ENCODE measurements around the gene PRKAR1B.
"Not testable (repeated sequence)": the region's sequence is repeated elsewhere in the genome, so short reads cannot be mapped to it uniquely, and the experiment has no call there.

PRKAR1B gene

GRCh38 chr7:666454-667292, 60.4 kb downstream of the PRKAR1B start:
- DNase-seq = no peak

DNA sequence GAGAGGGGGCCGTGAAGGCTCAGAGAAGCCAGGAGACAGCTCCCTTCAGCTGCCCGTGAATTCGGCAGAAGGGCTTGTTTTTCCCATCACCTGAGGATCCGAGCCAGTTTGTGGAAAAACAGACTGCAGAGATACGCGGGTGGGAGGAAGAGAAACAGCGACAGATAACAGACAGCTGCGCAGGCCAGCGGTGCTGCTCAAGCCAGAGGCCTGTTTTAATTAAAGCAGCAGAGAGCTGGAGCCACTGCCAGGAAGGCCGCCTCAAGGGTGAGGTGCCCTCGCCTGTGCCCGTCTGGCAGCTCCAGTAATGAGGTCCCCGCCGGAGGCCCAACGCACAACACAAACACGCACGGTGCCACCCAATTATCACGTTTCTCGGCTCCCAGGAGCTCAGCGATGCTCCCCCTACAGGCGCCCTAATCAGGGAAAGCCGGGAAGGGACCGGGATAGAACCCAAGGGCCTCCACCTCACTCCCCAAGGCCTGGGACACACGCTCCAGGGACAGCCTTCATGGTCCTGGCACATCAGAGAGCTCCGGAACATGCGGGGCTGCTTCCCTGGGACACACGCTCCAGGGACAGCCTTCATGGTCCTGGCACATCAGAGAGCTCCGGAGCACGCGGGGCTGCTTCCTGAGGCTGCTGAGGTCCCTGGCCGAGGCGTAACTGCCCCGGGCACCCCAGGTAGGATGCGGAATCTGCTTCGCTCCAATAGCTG, 61.2 kb downstream of the PRKAR1B start:
- DNase-seq = no peak

GRCh38 chr7:664997-665735, 61.9 kb downstream of the PRKAR1B start:
- no peak for DNase-seq

GRCh38 chr7:664402-664775, 62.7 kb downstream of the PRKAR1B start:
- DNase-seq = no peak

DNA sequence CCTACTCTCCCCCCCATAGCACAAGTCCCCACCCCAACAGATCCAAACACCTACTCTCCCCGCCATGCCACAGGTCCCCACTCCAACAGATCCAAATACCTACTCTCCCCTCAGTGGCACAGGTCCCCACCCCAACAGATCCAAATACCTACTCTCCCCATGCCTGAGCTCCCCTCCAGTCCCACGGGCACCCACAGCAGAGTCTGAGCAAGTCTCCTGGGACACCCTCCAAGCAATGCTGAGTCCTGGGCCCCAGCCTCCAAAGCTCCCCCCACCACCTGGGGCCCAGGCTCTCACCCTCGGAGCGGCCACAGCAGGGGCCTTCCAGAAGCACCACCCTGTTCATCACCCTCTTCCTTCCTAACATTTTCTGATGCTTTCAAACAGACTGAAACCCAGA, 64.5 kb downstream of the PRKAR1B start:
- DNase-seq = no peak

DNA sequence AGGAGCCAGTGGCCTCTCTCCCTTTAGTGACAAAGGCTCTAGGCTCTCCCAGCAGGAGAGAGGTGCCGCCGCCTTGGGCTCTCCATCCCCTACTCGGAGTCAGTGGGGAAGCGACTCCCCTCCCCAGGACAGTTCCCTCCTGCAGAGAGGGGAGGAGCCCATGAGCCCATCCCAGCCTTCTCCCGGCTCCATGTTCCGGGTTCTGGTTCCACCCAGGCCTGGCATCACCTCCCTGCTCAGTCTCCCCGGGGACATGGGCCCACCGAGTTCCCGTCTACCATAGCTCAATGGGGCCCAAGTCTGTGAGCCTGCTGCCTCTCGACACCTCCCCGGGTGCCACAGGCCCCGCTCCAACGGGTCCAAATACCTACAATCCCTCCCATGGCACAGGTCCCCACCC, 67.1 kb downstream of the PRKAR1B start:
- no peak for DNase-seq

- DNase-seq = no peak
These were observed 67.7 kb downstream of the PRKAR1B start for GRCh38 chr7:659306-659847.

GRCh38 chr7:657565-658119, 69.4 kb downstream of the PRKAR1B start:
- DNase-seq = no peak

- DNase-seq = not testable (repeated sequence)
These were observed 70.1 kb downstream of the PRKAR1B start for GRCh38 chr7:657010-657409.

GRCh38 chr7:655758-656157, 71.3 kb downstream of the PRKAR1B start:
- DNase-seq = no peak

DNA sequence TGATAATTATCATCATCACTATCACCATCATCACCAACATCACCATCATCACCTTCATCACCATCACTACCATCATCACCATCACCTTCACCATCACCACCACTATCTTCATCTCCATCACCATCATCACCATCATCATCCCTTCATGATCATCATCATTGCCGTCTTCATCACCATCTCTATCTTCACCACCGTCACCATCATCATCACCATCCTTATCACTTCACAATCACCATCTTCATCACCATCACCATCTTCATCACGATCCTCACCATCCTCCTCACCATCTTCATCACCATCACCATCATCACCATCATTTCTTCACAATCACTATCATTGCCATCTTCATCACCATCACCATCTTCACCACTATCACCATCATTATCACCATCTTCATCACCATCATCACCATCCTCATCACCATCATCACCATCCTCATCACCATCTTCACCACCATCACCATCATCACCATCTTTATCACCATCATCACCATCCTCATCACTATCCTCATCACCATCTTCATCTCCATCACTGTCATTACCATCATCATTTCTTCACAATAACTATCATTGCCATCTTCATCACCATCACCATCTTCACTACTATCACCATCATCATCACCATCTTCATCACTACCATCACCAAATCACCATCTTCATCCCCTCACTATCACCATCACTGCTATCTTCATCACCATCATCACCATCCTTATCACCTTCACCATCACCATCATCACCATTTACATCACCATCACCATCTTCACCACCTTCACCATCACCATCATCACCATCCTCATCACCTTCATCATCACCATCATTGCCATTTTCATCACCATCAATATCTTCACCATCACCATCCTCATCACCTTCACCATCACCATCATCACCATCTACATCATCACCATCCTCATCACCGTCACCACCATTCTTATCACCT, 73.0 kb downstream of the PRKAR1B start:
- DNase-seq = no peak

DNA sequence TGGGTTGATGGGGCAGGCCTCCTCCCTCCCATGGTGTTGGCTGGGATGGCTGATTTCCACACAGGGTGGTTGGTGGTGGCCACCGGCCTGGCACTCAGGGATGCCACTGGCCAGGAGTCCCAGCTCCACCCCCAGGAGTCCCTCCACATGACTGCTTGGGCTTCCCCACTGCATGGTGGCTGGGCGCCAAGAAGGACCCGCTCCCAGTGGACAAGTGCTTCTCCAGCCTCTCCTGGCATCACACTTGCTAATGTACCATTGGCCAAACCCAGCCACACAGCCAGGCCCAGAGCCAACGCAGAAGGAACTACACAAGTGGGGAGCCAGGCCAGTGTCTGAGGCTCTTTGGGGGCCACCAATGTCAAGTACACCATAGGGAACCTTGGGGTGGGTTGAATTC, 74.2 kb downstream of the PRKAR1B start:
- DNase-seq = no peak

GRCh38 chr7:652167-652566, 74.9 kb downstream of the PRKAR1B start:
- DNase-seq = not testable (repeated sequence)

GRCh38 chr7:651032-651728, 75.9 kb downstream of the PRKAR1B start:
- no peak for DNase-seq

- no peak for DNase-seq
These were observed 76.6 kb downstream of the PRKAR1B start for GRCh38 chr7:650339-651031.

DNA sequence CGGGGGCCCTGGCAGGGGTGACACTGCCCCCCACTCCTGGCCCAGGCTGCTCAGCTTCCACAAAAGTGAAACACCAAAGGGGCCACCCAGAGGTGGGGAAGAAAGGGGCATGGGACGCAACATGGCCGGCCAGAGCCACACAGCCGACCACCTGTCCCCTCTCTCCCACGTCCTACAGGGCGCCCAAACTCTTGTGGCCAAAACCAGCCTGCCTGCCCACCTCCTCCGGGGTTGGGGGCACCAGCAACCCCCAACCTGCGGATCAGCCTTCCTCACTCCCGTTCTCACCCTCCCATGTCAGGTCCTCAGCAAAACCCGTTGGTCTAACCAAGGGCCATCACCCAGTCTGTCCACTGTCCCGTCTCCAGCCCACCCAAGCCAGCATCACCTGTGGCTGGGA, 80.1 kb downstream of the PRKAR1B start:
- no peak for DNase-seq

DNA sequence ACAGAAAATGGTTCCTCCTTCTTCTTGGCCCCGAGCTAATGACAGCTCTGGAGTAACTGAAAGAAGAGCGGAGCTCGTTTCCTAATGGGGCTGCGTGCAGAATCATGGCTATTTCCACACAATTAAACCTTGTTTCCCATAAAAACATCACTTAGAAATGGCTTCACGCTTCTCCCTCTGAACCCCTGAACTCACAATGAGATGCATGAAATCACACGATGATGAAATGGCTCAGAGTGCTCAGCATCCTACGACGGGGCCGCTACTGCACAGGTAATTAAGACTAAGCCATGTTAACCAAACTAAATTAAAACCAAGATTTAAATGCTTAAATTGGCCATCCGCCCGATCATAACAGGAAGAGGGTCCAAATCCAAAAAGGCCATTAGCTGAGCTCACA, 80.6 kb downstream of the PRKAR1B start:
- DNase-seq = no peak

- DNase-seq = no peak
These were observed 81.5 kb downstream of the PRKAR1B start for GRCh38 chr7:645606-646005.

GRCh38 chr7:644381-645305, 82.4 kb downstream of the PRKAR1B start:
- no peak for DNase-seq

DNA sequence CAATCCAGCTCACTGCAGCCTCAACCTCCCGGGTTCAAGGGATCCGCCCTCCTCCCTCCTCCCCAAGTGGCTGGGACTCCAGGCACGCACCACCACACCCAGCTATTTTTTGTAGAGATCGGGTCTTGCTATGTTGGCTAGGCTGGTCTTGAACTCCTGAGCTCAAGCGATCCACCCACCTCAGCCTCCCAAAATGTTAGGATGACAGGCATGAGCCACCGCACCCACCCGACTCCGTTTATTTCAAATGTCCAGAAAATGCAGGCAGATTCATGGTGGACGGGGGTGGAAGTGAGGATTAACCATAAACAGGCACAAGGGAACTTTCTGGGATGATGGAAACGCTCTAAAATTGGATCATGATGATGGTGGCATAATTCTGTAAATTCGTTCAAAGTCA, 85.1 kb downstream of the PRKAR1B start:
- no peak for DNase-seq
